DOHH2 (cell line): ENCODE data around the gene DDX49.

Experiments used
- H3F3A ChIP-seq: fragments of 200-600 bp; sonication (generic), shearing (Covaris generic); 2 replicates; pipeline ENCODE4 v1.6.0; 2016; ENCODE audit warnings: antibody characterized with exemption, mild to moderate bottlenecking; ENCODE audit not compliant: control insufficient read depth, insufficient read depth
- H3K27ac ChIP-seq: fragments of 200-600 bp; sonication (generic); 2 replicates; pipeline ENCODE4 v1.5.1; 2014; ENCODE audit warnings: low read depth, mild to moderate bottlenecking, low read length, moderate library complexity
- H3K27me3 ChIP-seq: fragments of 200-600 bp; sonication (generic); 2 replicates; pipeline ENCODE4 v1.6.1; 2014; ENCODE audit warnings: mild to moderate bottlenecking, low read length, mixed read lengths; ENCODE audit not compliant: control insufficient read depth
- H3K36me3 ChIP-seq: fragments of 200-600 bp; sonication (generic); 2 replicates; pipeline ENCODE4 v1.6.1; 2014; ENCODE audit warnings: mild to moderate bottlenecking, low read length, moderate library complexity, mixed read lengths; ENCODE audit not compliant: control insufficient read depth
- H3K4me1 ChIP-seq: fragments of 200-600 bp; sonication (generic); 2 replicates; pipeline ENCODE4 v1.6.1; 2014; ENCODE audit warnings: mild to moderate bottlenecking, low read length, mixed read lengths; ENCODE audit not compliant: control insufficient read depth
- H3K4me2 ChIP-seq: fragments of 200-600 bp; sonication (generic); 2 replicates; pipeline ENCODE4 v1.6.0; 2014; ENCODE audit warnings: mild to moderate bottlenecking, low read length, moderate library complexity
- H3K4me3 ChIP-seq: fragments of 200-600 bp; sonication (generic); 2 replicates; pipeline ENCODE4 v1.5.1; 2014; ENCODE audit warnings: mild to moderate bottlenecking, low read length, mixed read lengths
- H3K79me2 ChIP-seq: fragments of 200-600 bp; sonication (generic); 2 replicates; pipeline ENCODE4 v1.6.1; 2014; ENCODE audit warnings: mild to moderate bottlenecking, low read length, mixed read lengths; ENCODE audit not compliant: control insufficient read depth
- H3K9me2 ChIP-seq: fragments of 200-600 bp; sonication (generic); replicated peaks from 2 replicates; pipeline ENCODE4 v1.6.1; 2014; ENCODE audit warnings: mild to moderate bottlenecking, low read length, mixed read lengths; ENCODE audit not compliant: control insufficient read depth
- H3K9me3 ChIP-seq: fragments of 200-600 bp; sonication (generic); 2 replicates; pipeline ENCODE4 v1.6.1; 2014; ENCODE audit warnings: antibody characterized with exemption, low read length, mixed read lengths; ENCODE audit not compliant: control insufficient read depth, insufficient read depth
- H4K20me1 ChIP-seq: fragments of 200-600 bp; sonication (generic); 2 replicates; pipeline ENCODE4 v1.6.0; 2014; ENCODE audit warnings: low read depth, mild to moderate bottlenecking, antibody characterized with exemption, low read length, moderate library complexity; ENCODE audit not compliant: control insufficient read depth, insufficient read depth
- EZH2phosphoT487 ChIP-seq: fragments of 200-600 bp; sonication (generic); IDR thresholded peaks from 2 replicates; pipeline ENCODE4 v1.6.1; 2017; ENCODE audit warnings: borderline replicate concordance, mild to moderate bottlenecking, antibody characterized with exemption, low read length, moderate library complexity, mixed read lengths
- TF ChIP-seq, protein P1 (sequence below): fragments of 200-600 bp; sonication (generic); IDR thresholded peaks from one replicate; pipeline ENCODE4 v1.5.1; 2014; ENCODE audit warnings: antibody characterized with exemption, mild to moderate bottlenecking, low read depth, low read length; ENCODE audit not compliant: poor library complexity, severe bottlenecking

Gene DDX49

GRCh38 chr19:18941628-18942354, 22.3 kb downstream of the DDX49 start:
- Histone ChIP-seq H3F3A (no peaks in the 10 kb centered on the region), H3K27me3 (peaks cover 38% of the 10 kb centered on the region), H3K4me3 (no peak overlapping the region), H3K9me2 (no peaks in the 10 kb centered on the region), H4K20me1 (no peaks in the 10 kb centered on the region), H3K27ac (no peak overlapping the region), H3K36me3 (no peaks in the 10 kb centered on the region), H3K4me2 (no peak overlapping the region), H3K4me1 (peaks cover 16% of the 10 kb centered on the region), H3K9me3 (no peaks in the 10 kb centered on the region), H3K79me2 (no peaks in the 10 kb centered on the region)
- no peak for TF ChIP-seq EZH2phosphoT487
- TF ChIP-seq, protein P1, sequence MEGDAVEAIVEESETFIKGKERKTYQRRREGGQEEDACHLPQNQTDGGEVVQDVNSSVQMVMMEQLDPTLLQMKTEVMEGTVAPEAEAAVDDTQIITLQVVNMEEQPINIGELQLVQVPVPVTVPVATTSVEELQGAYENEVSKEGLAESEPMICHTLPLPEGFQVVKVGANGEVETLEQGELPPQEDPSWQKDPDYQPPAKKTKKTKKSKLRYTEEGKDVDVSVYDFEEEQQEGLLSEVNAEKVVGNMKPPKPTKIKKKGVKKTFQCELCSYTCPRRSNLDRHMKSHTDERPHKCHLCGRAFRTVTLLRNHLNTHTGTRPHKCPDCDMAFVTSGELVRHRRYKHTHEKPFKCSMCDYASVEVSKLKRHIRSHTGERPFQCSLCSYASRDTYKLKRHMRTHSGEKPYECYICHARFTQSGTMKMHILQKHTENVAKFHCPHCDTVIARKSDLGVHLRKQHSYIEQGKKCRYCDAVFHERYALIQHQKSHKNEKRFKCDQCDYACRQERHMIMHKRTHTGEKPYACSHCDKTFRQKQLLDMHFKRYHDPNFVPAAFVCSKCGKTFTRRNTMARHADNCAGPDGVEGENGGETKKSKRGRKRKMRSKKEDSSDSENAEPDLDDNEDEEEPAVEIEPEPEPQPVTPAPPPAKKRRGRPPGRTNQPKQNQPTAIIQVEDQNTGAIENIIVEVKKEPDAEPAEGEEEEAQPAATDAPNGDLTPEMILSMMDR = no peak

DNA sequence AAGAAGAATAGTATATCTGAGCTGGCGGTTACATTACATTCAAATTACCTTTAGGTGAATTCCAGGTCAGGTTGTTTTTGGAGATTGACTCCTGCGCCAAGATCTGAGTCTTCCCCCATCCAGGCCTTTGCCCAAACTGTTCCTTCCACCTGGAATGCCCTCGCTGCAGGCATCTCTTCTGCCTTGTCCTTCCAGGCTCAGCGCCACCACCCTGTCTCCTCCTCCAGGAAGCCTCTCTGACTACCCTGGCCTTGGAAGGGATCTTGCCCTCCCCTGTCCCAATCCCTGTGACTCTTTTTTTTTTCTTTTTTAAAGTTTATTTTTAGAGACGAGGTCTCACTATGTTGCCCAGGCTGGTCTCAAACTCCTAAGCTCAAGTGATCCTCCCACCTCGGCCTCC, 23.2 kb downstream of the DDX49 start:
- H3K4me1 ChIP-seq = peaks cover 25% of the 10 kb centered on the region

DNA sequence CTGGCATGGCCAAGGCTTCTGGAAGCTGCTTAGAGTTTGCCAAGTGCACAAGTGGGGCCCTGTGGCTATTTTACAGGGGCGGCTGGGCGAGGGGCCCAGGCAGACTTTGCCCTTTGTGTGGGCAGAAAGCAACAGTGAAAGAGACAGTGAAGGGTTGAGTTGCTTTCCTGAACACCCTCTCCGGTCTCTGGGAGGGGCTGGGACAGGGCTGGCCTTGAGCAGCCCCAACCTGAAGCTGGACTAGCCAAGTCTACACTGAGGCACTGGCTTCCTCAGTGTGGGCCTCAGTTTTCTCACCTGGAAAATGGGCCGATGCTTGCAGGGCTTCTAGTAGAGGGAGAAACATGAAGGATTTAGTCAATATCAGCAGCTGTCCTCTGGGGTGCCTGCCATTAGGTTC, 23.9 kb downstream of the DDX49 start:
- Histone ChIP-seq H3K9me2 (no peaks in the 10 kb centered on the region), H3K4me3 (no peak overlapping the region), H3K4me1 (peaks cover 29% of the 10 kb centered on the region), H3K79me2 (no peaks in the 10 kb centered on the region), H3K27ac (no peak overlapping the region), H3K36me3 (no peaks in the 10 kb centered on the region), H3F3A (no peaks in the 10 kb centered on the region), H4K20me1 (no peaks in the 10 kb centered on the region), H3K9me3 (no peaks in the 10 kb centered on the region), H3K27me3 (peaks cover 38% of the 10 kb centered on the region), H3K4me2 (no peak overlapping the region)
- TF ChIP-seq EZH2phosphoT487 = no peak
- TF ChIP-seq, protein P1 = no peak

More for the DNA sequence above, 23.2 kb downstream of the DDX49 start:
- TF ChIP-seq EZH2phosphoT487 = no peak
- TF ChIP-seq, protein P1 = no peak
- no peak overlapping the region for H3K27ac ChIP-seq
- no peaks in the 10 kb centered on the region for H3K79me2 ChIP-seq
- no peaks in the 10 kb centered on the region for H3K9me2 ChIP-seq
- no peaks in the 10 kb centered on the region for H3K36me3 ChIP-seq
- no peaks in the 10 kb centered on the region for H4K20me1 ChIP-seq
- no peak overlapping the region for H3K4me3 ChIP-seq
- no peaks in the 10 kb centered on the region for H3K9me3 ChIP-seq
- no peaks in the 10 kb centered on the region for H3F3A ChIP-seq
- no peak overlapping the region for H3K4me2 ChIP-seq
- H3K27me3 ChIP-seq = peaks cover 38% of the 10 kb centered on the region
